HepG2 (cell line): Measurements from ENCODE around the gene NUP58. TPM values are rescaled to one million over a fixed set of nuclear protein-coding genes. Genes with fewer than 3 reads are reported as not detected.

ENCODE experiments used
- ATF2 ChIP-seq: sonication (generic); formaldehyde crosslinking; IDR thresholded peaks from 2 replicates; pipeline ENCODE4 v1.4.0; 2020; ENCODE audit warnings: missing genetic modification reagents
- CTCF ChIP-seq: sonication (generic); formaldehyde crosslinking; IDR thresholded peaks from 2 replicates; pipeline ENCODE4 v1.5.0; 2020; ENCODE audit warnings: mild to moderate bottlenecking, missing genetic modification reagents, moderate library complexity
- DPF2 ChIP-seq: sonication (generic); formaldehyde crosslinking; IDR thresholded peaks from 2 replicates; pipeline ENCODE4 v1.4.0; 2020; ENCODE audit warnings: mild to moderate bottlenecking, low read depth, missing genetic modification reagents, borderline replicate concordance
- EP300 ChIP-seq, 3 experiments: sonication (generic) in 1 of 3; formaldehyde crosslinking in 1 of 3; IDR thresholded peaks; 2 replicates each; pipeline versions ENCODE4 v1.5.1 to v1.6.1; 2011 to 2020; ENCODE audit warnings: low read depth in 2 of 3, low read length in 2 of 3, borderline replicate concordance in 1 of 3, improper control_type of control experiment in 1 of 3, mild to moderate bottlenecking in 1 of 3, missing genetic modification reagents in 1 of 3, moderate library complexity in 1 of 3
- MXD1 ChIP-seq: sonication (generic); formaldehyde crosslinking; IDR thresholded peaks from 2 replicates; pipeline ENCODE4 v1.4.0; 2020; ENCODE audit warnings: mild to moderate bottlenecking, missing genetic modification reagents
- MYC ChIP-seq: sonication (generic); formaldehyde crosslinking; IDR thresholded peaks from 2 replicates; pipeline ENCODE4 v1.9.0; 2021; ENCODE audit warnings: missing genetic modification reagents, borderline replicate concordance
- NR2F6 ChIP-seq, 2 experiments: IDR thresholded peaks; 2 replicates each; pipeline ENCODE4 v1.6.1; 2016; ENCODE audit warnings: antibody characterized with exemption in 1 of 2, mild to moderate bottlenecking in 1 of 2
- PHF8 ChIP-seq: sonication (generic); formaldehyde crosslinking; IDR thresholded peaks from 2 replicates; pipeline ENCODE4 v1.5.0; 2020; ENCODE audit warnings: missing genetic modification reagents
- PRDM10 ChIP-seq: sonication (generic); formaldehyde crosslinking; IDR thresholded peaks from 2 replicates; pipeline ENCODE4 v1.4.0; 2020; ENCODE audit warnings: low read depth, missing genetic modification reagents
- SP140L ChIP-seq: sonication (generic); formaldehyde crosslinking; IDR thresholded peaks from 2 replicates; pipeline ENCODE4 v1.4.0; 2020; ENCODE audit warnings: missing genetic modification reagents, borderline replicate concordance
- TFDP2 ChIP-seq: sonication (generic); formaldehyde crosslinking; IDR thresholded peaks from 2 replicates; pipeline ENCODE4 v1.4.0; 2020; ENCODE audit warnings: missing genetic modification reagents
- THAP8 ChIP-seq: sonication (generic); formaldehyde crosslinking; IDR thresholded peaks from 2 replicates; pipeline ENCODE4 v1.5.1; 2020; ENCODE audit warnings: missing genetic modification reagents, mild to moderate bottlenecking, borderline replicate concordance
- ZNF17 ChIP-seq: sonication (generic); formaldehyde crosslinking; IDR thresholded peaks from 2 replicates; pipeline ENCODE4 v1.5.0; 2020; ENCODE audit warnings: mild to moderate bottlenecking, missing genetic modification reagents
- ZNF232 ChIP-seq: sonication (generic); formaldehyde crosslinking; IDR thresholded peaks from 2 replicates; pipeline ENCODE4 v1.4.0; 2020; ENCODE audit warnings: missing genetic modification reagents, borderline replicate concordance
- ZNF576 ChIP-seq: sonication (generic); formaldehyde crosslinking; IDR thresholded peaks from 2 replicates; pipeline ENCODE4 v1.4.0; 2020; ENCODE audit warnings: mild to moderate bottlenecking, missing genetic modification reagents
- ZNF883 ChIP-seq: sonication (generic); formaldehyde crosslinking; IDR thresholded peaks from 2 replicates; pipeline ENCODE4 v1.5.1; 2020; ENCODE audit warnings: mild to moderate bottlenecking, missing genetic modification reagents; ENCODE audit errors: not compliant biosample characterization
- polyA plus RNA-seq, 8 experiments: library from polyadenylated mRNA; depleted of rRNA in 3 of 8; stranded (reverse) in 7 of 8; unstranded in 1 of 8; fragments of >200 nt; fragmentation: Illumina TruSeq in 4 of 8; extraction: Trizol in 4 of 8; gene quantifications; 2 replicates each; pipeline versions ENCODE4 v1.2.1 to v1.2.3, GENCODE V29; 2011 to 2016; ENCODE audit warnings: low read depth in 4 of 8, missing spikeins in 1 of 8, mixed read lengths in 1 of 8; ENCODE audit not compliant: insufficient read depth in 1 of 8
- total RNA-seq, 5 experiments: library from RNA; depleted of rRNA; stranded (reverse); fragments of >200 nt; fragmentation: Illumina TruSeq; extraction: Trizol; gene quantifications; 2 replicates each; pipeline ENCODE4 v1.2.3, GENCODE V29; 2016; ENCODE audit warnings: low read depth in 1 of 5

Gene NUP58
- total and polyA plus RNA-seq, 2 of the 13 experiments (the other 11 are each of a cell fraction or from before 2014, with no cell fraction given), result 45.4 to 46.5 TPM

- TF ChIP-seq SP140L (CRISPR knock-in tag) (no peak), ZNF17 (no peak), ZNF883 (CRISPR knock-in tag) (peak; percentile 64), ZNF576 (no peak), MXD1 (CRISPR knock-in tag) (peak; percentile 82; the same call in 1 of the 2 replicates), PRDM10 (CRISPR knock-in tag) (0 out of 2 replicates have a peak, but pooled peaks have one; percentile 28), DPF2 (no peak), THAP8 (CRISPR knock-in tag) (no peak), CTCF (CRISPR knock-in tag) (peak; percentile 98), EP300 (IDR thresholded peaks at IDR 0.05; ENCODE audit: low read depth in 2 of 2, low read length in 2 of 2) (no peak), EP300 (CRISPR knock-in tag; IDR thresholded peaks at IDR 0.05; ENCODE audit: borderline replicate concordance) (no peak), TFDP2 (CRISPR knock-in tag) (peak; percentile 50; the same call in 1 of the 2 replicates), ATF2 (peak; percentile 28; the same call in 1 of the 2 replicates), ZNF232 (no peak), PHF8 (CRISPR knock-in tag) (peak; percentile 86), NR2F6 (IDR thresholded peaks at IDR 0.05) (no peak), NR2F6 (CRISPR knock-in tag; IDR thresholded peaks at IDR 0.05) (no peak), MYC (peak; percentile 49; the same call in 1 of the 2 replicates)
Observed at GRCh38 chr13:25286969-25287961, 14.2 kb upstream of the NUP58 start, which contains the start of gene MTMR6 (continued).
